Measurements from ENCODE around the gene THPO.

DNA sequence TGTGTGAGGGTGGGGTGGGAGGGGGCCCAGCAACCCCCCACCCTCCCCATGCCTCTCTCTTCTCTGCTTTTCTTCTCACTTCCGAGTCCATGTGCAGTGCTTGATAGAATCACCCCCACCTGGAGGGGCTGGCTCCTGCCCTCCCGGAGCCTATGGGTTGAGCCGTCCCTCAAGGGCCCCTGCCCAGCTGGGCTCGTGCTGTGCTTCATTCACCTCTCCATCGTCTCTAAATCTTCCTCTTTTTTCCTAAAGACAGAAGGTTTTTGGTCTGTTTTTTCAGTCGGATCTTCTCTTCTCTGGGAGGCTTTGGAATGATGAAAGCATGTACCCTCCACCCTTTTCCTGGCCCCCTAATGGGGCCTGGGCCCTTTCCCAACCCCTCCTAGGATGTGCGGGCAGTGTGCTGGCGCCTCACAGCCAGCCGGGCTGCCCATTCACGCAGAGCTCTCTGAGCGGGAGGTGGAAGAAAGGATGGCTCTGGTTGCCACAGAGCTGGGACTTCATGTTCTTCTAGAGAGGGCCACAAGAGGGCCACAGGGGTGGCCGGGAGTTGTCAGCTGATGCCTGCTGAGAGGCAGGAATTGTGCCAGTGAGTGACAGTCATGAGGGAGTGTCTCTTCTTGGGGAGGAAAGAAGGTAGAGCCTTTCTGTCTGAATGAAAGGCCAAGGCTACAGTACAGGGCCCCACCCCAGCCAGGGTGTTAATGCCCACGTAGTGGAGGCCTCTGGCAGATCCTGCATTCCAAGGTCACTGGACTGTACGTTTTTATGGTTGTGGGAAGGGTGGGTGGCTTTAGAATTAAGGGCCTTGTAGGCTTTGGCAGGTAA is 32.5 kb downstream of the THPO start:
- TF ChIP-seq, protein P1, sequence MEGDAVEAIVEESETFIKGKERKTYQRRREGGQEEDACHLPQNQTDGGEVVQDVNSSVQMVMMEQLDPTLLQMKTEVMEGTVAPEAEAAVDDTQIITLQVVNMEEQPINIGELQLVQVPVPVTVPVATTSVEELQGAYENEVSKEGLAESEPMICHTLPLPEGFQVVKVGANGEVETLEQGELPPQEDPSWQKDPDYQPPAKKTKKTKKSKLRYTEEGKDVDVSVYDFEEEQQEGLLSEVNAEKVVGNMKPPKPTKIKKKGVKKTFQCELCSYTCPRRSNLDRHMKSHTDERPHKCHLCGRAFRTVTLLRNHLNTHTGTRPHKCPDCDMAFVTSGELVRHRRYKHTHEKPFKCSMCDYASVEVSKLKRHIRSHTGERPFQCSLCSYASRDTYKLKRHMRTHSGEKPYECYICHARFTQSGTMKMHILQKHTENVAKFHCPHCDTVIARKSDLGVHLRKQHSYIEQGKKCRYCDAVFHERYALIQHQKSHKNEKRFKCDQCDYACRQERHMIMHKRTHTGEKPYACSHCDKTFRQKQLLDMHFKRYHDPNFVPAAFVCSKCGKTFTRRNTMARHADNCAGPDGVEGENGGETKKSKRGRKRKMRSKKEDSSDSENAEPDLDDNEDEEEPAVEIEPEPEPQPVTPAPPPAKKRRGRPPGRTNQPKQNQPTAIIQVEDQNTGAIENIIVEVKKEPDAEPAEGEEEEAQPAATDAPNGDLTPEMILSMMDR (IDR thresholded peaks at IDR 0.05): peak in 5 of 6 experiments; percentile 27 to 68 (median 57)
- peak in 1 of 2 donors; percentile 64 for TF ChIP-seq POLR2A (IDR thresholded peaks at IDR 0.05)

All from thyroid gland (tissue), 4 donors.